Activated CD4-positive, alpha-beta T cell treated with anti-CD3 and anti-CD28 coated beads, Interleukin-2, amount 10 ng/mL, durations not matched to agents 24 days and 14 days (primary cell): ENCODE data around the gene ATP6V0E1. TPM values are rescaled to one million over a fixed set of nuclear protein-coding genes. Genes with fewer than 3 reads are reported as not detected.
"Not testable (repeated sequence)": the region's sequence is repeated elsewhere in the genome, so short reads cannot be mapped to it uniquely, and the experiment has no call there.

Experiments
- DNase-seq: peaks from one replicate; pipeline ENCODE4 v3.0.0; 2022
- H3K27ac Mint-ChIP-seq: one replicate; pipeline ENCODE4 v1.8.0; 2022; ENCODE audit warnings: mild to moderate bottlenecking, mixed read lengths
- H3K27me3 Mint-ChIP-seq: one replicate; pipeline ENCODE4 v1.8.0; 2022; ENCODE audit warnings: mixed read lengths
- H3K36me3 Mint-ChIP-seq: one replicate; pipeline ENCODE4 v1.8.0; 2022; ENCODE audit warnings: low read depth, mild to moderate bottlenecking, mixed read lengths
- H3K4me1 Mint-ChIP-seq: one replicate; pipeline ENCODE4 v1.8.0; 2021; ENCODE audit warnings: mixed read lengths
- H3K4me3 Mint-ChIP-seq: one replicate; pipeline ENCODE4 v1.8.0; 2022; ENCODE audit warnings: mild to moderate bottlenecking, moderate library complexity, mixed read lengths
- H3K9me3 Mint-ChIP-seq: one replicate; pipeline ENCODE4 v1.8.0; 2021; ENCODE audit warnings: mixed read lengths
- intact Hi-C: fragments of 100-400 bp; cut with micrococcal nuclease; formaldehyde crosslinking; loops from one replicate; pipeline ENCODE4 v1.15.1; 2023
- total RNA-seq: library from RNA; stranded (reverse); gene quantifications from 2 replicates; pipeline ENCODE4 v1.2.3, GENCODE V29; 2022

The ATP6V0E1 gene
- total RNA-seq, 1 donor from 2014 or later = 147 TPM

DNA sequence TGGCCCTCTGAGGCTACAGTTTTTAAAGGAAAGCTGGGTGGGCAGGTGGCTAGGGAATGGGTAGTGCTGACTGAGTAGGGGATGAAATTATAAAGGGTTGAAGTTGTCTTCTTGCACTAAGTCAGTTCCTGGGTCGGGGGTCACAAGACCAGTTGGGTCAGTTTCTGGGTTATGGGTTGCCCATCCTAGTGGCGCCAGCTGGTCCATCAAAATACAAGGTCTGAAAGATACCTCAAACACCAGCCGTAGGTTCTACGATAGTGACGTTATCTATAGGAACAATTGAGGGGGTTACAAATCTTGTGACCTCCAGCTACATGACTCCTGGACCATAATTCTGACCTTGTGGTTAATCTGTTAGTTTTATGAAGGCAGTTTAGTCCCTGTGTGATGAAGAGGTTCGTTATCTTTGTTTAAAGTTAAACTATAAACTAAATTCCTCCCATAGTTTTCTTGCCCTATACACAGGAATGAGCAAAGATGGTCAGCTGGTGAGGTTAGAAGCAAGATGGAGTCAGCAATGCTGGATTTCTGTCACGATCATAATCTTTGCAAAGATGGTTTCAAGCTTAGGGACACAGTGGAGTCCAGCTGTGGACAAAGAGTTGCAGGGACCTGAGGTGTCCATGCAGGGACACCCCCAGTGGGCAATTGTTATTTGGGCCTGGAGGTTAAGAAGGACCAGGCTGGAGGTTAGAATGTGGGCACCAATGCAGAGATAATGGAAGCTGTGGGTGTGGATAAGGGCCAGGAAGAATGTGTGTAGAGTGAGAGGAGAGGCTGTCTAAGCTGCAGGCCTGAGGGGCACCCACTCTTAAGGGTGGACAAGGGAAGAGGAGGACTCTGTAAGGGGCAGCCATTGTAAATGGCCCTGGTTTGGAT lies 58.6 kb downstream of the ATP6V0E1 start:
- Mint-ChIP-seq H3K9me3 (no peaks in the 10 kb centered on the region), H3K27ac (no peak overlapping the region), H3K4me3 (no peak overlapping the region), H3K4me1 (peaks cover 12% of the 10 kb centered on the region), H3K27me3 (no peaks in the 10 kb centered on the region), H3K36me3 (peaks cover 5% of the 10 kb centered on the region)
- no peak for DNase-seq
- intact Hi-C loops = no loop called here

DNA sequence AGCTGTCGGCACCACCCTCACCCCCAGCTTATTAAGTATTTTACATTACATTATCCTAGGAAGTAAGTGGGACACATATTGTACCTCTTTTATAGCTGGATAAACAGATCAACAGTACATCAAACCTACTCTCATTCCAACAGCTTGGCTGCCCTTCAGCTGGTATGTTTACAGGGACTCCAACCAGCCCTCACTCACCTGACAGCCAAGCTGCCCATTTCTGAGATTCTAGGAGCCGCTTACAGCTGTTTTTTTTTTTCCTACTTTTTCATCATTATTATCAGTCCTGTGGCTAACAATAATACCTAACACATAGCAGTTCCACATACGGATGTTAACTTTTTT lies 59.2 kb downstream of the ATP6V0E1 start:
- Mint-ChIP-seq H3K9me3 (no peaks in the 10 kb centered on the region), H3K36me3 (peaks cover 4% of the 10 kb centered on the region)

GRCh38 chr5:173045474-173045873 lies 61.9 kb downstream of the ATP6V0E1 start:
- H3K4me3 Mint-ChIP-seq = no peak overlapping the region
- no peak for DNase-seq
- no peaks in the 10 kb centered on the region for H3K36me3 Mint-ChIP-seq
- no peaks in the 10 kb centered on the region for H3K9me3 Mint-ChIP-seq
- no peak overlapping the region for H3K27ac Mint-ChIP-seq
- intact Hi-C loops = no loop called here
- no peaks in the 10 kb centered on the region for H3K27me3 Mint-ChIP-seq
- H3K4me1 Mint-ChIP-seq = no peaks in the 10 kb centered on the region

More for the DNA sequence above, 59.2 kb downstream of the ATP6V0E1 start:
- Mint-ChIP-seq H3K27me3 (no peaks in the 10 kb centered on the region), H3K4me1 (peaks cover 10% of the 10 kb centered on the region), H3K27ac (no peak overlapping the region), H3K4me3 (no peak overlapping the region)
- intact Hi-C loops = no loop called here
- DNase-seq = no peak

- H3K27me3 Mint-ChIP-seq, H3K27ac Mint-ChIP-seq, H3K4me3 Mint-ChIP-seq, H3K36me3 Mint-ChIP-seq, H3K9me3 Mint-ChIP-seq, intact Hi-C loops, DNase-seq, H3K4me1 Mint-ChIP-seq: not testable (repeated sequence)
These were observed 63.7 kb downstream of the ATP6V0E1 start for GRCh38 chr5:173047096-173047837.

GRCh38 chr5:173047838-173048105 lies 64.2 kb downstream of the ATP6V0E1 start:
- H3K9me3 Mint-ChIP-seq = no peaks in the 10 kb centered on the region
- intact Hi-C loops = no loop called here

GRCh38 chr5:173050791-173051190 lies 67.2 kb downstream of the ATP6V0E1 start:
- no peaks in the 10 kb centered on the region for H3K36me3 Mint-ChIP-seq
- H3K4me1 Mint-ChIP-seq = peaks cover 17% of the 10 kb centered on the region
- no peak overlapping the region for H3K4me3 Mint-ChIP-seq
- peaks cover 6% of the 10 kb centered on the region for H3K27me3 Mint-ChIP-seq
- H3K27ac Mint-ChIP-seq = no peak overlapping the region
- intact Hi-C loops = loop anchor here (10.0 kb wide), 1 partner anchor 766 kb away; the partner anchor contains the start of gene UBTD2
- no peaks in the 10 kb centered on the region for H3K9me3 Mint-ChIP-seq
- DNase-seq = no peak

More at GRCh38 chr5:173047838-173048105, 64.2 kb downstream of the ATP6V0E1 start:
- no peak overlapping the region for H3K4me3 Mint-ChIP-seq
- peaks cover 2% of the 10 kb centered on the region for H3K4me1 Mint-ChIP-seq
- no peak for DNase-seq
- H3K27me3 Mint-ChIP-seq = peaks cover 6% of the 10 kb centered on the region
- H3K27ac Mint-ChIP-seq = no peak overlapping the region
- H3K36me3 Mint-ChIP-seq = no peaks in the 10 kb centered on the region

GRCh38 chr5:173051746-173052145 lies 68.2 kb downstream of the ATP6V0E1 start:
- no peak overlapping the region for H3K4me3 Mint-ChIP-seq
- H3K36me3 Mint-ChIP-seq = no peaks in the 10 kb centered on the region
- H3K27me3 Mint-ChIP-seq = peaks cover 6% of the 10 kb centered on the region
- peaks cover 18% of the 10 kb centered on the region for H3K4me1 Mint-ChIP-seq
- no peak for DNase-seq
- no peaks in the 10 kb centered on the region for H3K9me3 Mint-ChIP-seq
- intact Hi-C loops = loop anchor here (10.0 kb wide), 1 partner anchor 767 kb away; the partner anchor contains the start of gene UBTD2
- no peak overlapping the region for H3K27ac Mint-ChIP-seq

- Mint-ChIP-seq H3K27ac (no peak overlapping the region), H3K4me1 (peaks cover 21% of the 10 kb centered on the region), H3K36me3 (no peaks in the 10 kb centered on the region), H3K4me3 (no peak overlapping the region), H3K27me3 (peaks cover 6% of the 10 kb centered on the region), H3K9me3 (no peaks in the 10 kb centered on the region)
- DNase-seq = no peak
- intact Hi-C loops = loop anchor here (10.0 kb wide), 1 partner anchor 768 kb away; the partner anchor contains the start of gene UBTD2
These were observed 69.5 kb downstream of the ATP6V0E1 start for GRCh38 chr5:173053041-173053440.

DNA sequence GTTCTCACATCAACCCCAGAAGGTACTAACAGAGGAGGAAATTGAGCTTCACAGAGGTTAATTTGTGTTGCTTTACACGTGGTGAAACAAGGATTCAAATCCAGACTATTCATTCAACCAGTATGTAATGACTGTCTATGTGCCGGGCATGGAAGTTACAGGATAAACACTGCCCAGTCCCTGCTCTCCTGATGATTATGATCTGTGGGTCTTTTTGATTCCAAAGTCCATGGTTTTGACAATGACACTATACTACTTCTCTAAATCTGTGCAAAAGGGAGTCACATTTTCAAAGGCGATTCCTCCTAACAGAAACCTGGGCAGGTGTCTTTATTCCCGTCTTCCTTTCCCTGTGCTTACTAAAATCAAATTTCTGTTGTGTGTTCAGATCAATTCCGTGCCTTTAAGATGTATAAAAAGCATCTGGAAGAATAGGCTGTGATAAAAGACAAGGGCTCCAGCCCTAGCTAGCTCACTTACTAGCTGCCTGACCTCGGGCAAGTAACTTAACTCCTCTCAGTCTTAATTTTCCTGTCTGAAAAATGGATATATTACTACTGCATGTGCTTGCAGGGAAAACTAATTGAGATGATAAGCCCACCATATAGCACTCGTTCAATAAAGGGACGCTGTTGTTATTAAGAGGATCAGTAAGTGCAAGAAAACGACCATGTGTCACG lies 71.6 kb downstream of the ATP6V0E1 start:
- peak overlapping the region; percentile 87 for H3K4me3 Mint-ChIP-seq
- peak overlapping the region; percentile 92 for H3K27ac Mint-ChIP-seq
- H3K9me3 Mint-ChIP-seq = no peaks in the 10 kb centered on the region
- H3K4me1 Mint-ChIP-seq = peaks cover 25% of the 10 kb centered on the region
- peaks cover 6% of the 10 kb centered on the region for H3K27me3 Mint-ChIP-seq
- no peak for DNase-seq
- intact Hi-C loops = loop anchor here (5.0 to 10.0 kb wide), 4 partner anchors 338 to 878 kb away; partner anchors contain the start of gene UBTD2
- H3K36me3 Mint-ChIP-seq = no peaks in the 10 kb centered on the region

DNA sequence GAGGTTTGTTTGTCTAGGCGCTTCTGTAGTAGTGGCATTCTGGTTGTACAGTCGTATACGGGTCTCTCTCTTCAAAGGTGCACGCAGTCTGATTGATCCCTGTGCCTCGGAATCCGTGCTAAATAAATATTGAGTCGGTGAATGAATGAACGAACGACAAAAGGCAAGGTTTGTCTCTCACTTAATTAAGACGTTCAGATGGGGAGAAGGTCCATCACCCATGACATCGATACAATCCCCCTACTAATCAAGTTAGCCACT lies 72.1 kb downstream of the ATP6V0E1 start:
- Mint-ChIP-seq H3K4me1 (peaks cover 25% of the 10 kb centered on the region), H3K4me3 (peak overlapping the region; percentile 87), H3K27ac (peak overlapping the region; percentile 92), H3K27me3 (peaks cover 5% of the 10 kb centered on the region), H3K9me3 (no peaks in the 10 kb centered on the region), H3K36me3 (no peaks in the 10 kb centered on the region)
- no peak for DNase-seq
- intact Hi-C loops = loop anchor here (5.0 to 10.0 kb wide), 4 partner anchors 338 to 878 kb away; partner anchors contain the start of gene UBTD2

DNA sequence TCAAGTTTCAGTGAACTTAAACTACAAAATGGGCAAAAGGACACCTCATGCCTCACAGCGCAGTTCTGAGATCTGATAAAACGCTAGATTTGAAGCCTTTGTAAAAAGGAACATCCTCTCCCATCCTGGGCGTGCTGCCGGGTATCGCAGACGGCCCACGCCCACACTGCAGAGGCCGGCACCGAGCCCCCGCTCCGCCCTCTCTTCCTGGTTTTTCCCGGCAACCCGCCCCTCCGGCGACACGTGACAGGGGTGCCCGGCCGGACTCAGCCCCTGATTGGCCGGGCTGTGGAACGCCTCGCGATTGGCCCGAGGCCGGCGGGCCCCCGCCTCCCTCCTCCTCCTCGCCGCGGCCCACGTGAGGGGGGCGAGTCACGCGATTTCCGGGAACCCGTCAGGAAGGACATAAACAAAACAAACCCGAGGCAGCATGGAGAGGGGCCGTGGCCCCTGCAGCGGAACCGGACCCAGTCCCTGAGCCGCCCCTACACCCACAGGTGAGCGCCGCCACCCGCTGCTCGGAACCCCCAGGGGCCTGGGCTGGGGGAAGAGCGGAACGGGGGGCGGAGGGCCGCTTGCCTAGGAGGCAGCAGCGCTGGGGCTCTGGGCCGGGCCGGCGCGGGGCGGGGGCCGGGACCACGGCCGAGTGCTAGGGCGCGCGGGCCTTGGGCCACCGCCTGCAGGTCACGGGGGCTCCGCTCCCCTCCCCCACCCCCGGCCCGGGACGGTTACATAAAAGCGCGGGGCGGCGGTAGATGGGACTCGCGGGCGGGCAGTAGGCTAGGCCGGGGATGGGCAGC lies 72.6 kb downstream of the ATP6V0E1 start, which contains the start of gene CREBRF:
Gene CREBRF (plus strand): TSS at position 370 of the 800 bp plus-strand sequence. CDS start 24,424 bp downstream, outside the sequence.
- H3K27me3 Mint-ChIP-seq = peaks cover 4% of the 10 kb centered on the region
- H3K4me1 Mint-ChIP-seq = peaks cover 25% of the 10 kb centered on the region
- H3K27ac Mint-ChIP-seq = peak within 1 kb of the TSS; percentile 96
- no peaks in the 10 kb centered on the region for H3K36me3 Mint-ChIP-seq
- intact Hi-C loops = loop anchor here (2.0 to 10.0 kb wide), 8 partner anchors 221 to 1667 kb away; partner anchors contain the start of genes ERGIC1, FBXW11 and UBTD2
- H3K4me3 Mint-ChIP-seq = peak within 1 kb of the TSS; percentile 95
- peak; percentile 100 for DNase-seq
- H3K9me3 Mint-ChIP-seq = no peaks in the 10 kb centered on the region

- Mint-ChIP-seq H3K27ac (peak overlapping the region; percentile 96), H3K4me3 (peak overlapping the region; percentile 95), H3K27me3 (peaks cover 4% of the 10 kb centered on the region), H3K9me3 (no peaks in the 10 kb centered on the region), H3K36me3 (no peaks in the 10 kb centered on the region), H3K4me1 (peaks cover 27% of the 10 kb centered on the region)
- DNase-seq = no peak
- intact Hi-C loops = loop anchor here (1.0 to 10.0 kb wide), 13 partner anchors 21 to 1668 kb away; partner anchors contain the start of genes BNIP1, ERGIC1, FBXW11 and RPL26L1
These were observed 73.2 kb downstream of the ATP6V0E1 start for GRCh38 chr5:173056783-173057061.
